GM12878 (cell line): Measurements from ENCODE around the gene SLC25A3. TPM values are rescaled to one million over a fixed set of nuclear protein-coding genes. Genes with fewer than 3 reads are reported as not detected.

Experiments
- ATAC-seq: fragments of 200-7000 bp; cut with Tn5 transposase; 3 replicates; pipeline ENCODE4 v1.9.1; 2020; ENCODE audit warnings: mild to moderate bottlenecking, moderate library complexity
- BruUV-seq: library from RNA; stranded (reverse); fragments of 400-500 nt; replicated peaks from 2 replicates; lab custom pipeline; 2021; lab: Mats Ljungman, UMichigan
- CTCF ChIA-PET: fragments of 300-600 bp; sonication (Branson Sonifier 250); formaldehyde crosslinking; extraction: SDS; loops from one replicate; lab custom pipeline; 2021; ENCODE audit warnings: inconsistent platforms; lab: Yijun Ruan, JAX
- POLR2A ChIA-PET: fragments of 350-600 bp; formaldehyde crosslinking; extraction: SDS; loops from one replicate; lab custom pipeline; 2021; ENCODE audit warnings: inconsistent platforms; lab: Charles Lee
- RAD21 ChIA-PET: fragments of 300-600 bp; sonication (Branson Sonifier 250); formaldehyde crosslinking; loops from one replicate; lab custom pipeline; 2023; ENCODE audit warnings: antibody characterized with exemption; ENCODE audit not compliant: unreplicated experiment; lab: Charles Lee
- SMC1A ChIA-PET: fragments of 300-600 bp; sonication (Branson Sonifier 250); formaldehyde crosslinking; loops from one replicate; lab custom pipeline; 2023; ENCODE audit not compliant: unreplicated experiment, uncharacterized antibody; lab: Charles Lee
- DNase-seq: peaks from one replicate; pipeline ENCODE4 v3.0.0-alpha.2; 2011; ENCODE audit warnings: low read depth, low spot score
- FAIRE-seq: peaks from 3 replicates; lab custom pipeline; 2011; peaks lifted over from hg19 to GRCh38; lab: Jason Lieb, UNC
- H2AFZ ChIP-seq: 2 replicates; pipeline ENCODE4 v1.6.0; 2011; ENCODE audit warnings: low read depth, low read length, control low read depth; ENCODE audit not compliant: control insufficient read depth
- H3K27ac ChIP-seq: 2 replicates; pipeline ENCODE4 v1.5.1; 2011; ENCODE audit warnings: control low read depth; ENCODE audit not compliant: control insufficient read depth, insufficient read depth
- H3K27me3 ChIP-seq, 2 experiments: replicated peaks in 1 of 2; 2 replicates each; pipeline versions ENCODE4 v1.6.0 to v1.6.1; 2011; ENCODE audit warnings: low read length in 1 of 2; ENCODE audit not compliant: control insufficient read depth in 2 of 2, insufficient read depth in 2 of 2
- H3K36me3 ChIP-seq, 2 experiments: 2 replicates each; pipeline ENCODE4 v1.5.1; 2011; ENCODE audit warnings: low read length in 1 of 2; ENCODE audit not compliant: control insufficient read depth in 2 of 2, insufficient read depth in 2 of 2
- H3K4me1 ChIP-seq: 2 replicates; pipeline ENCODE4 v1.6.1; 2011; ENCODE audit warnings: mild to moderate bottlenecking, low read length, moderate library complexity, mixed read lengths; ENCODE audit not compliant: control insufficient read depth, insufficient read depth
- H3K4me2 ChIP-seq: 2 replicates; pipeline ENCODE4 v1.6.0; 2011; ENCODE audit warnings: control low read depth; ENCODE audit not compliant: control insufficient read depth, insufficient read depth
- H3K4me3 ChIP-seq: fragments of 200-600 bp; sonication (generic); 2 replicates; pipeline ENCODE4 v1.5.1; 2016
- H3K79me2 ChIP-seq: 2 replicates; pipeline ENCODE4 v1.6.0; 2011; ENCODE audit warnings: low read length; ENCODE audit not compliant: control insufficient read depth, insufficient read depth
- H3K9ac ChIP-seq: 2 replicates; pipeline ENCODE4 v1.8.0; 2011; ENCODE audit warnings: low read length, control low read depth, mixed read lengths; ENCODE audit not compliant: control insufficient read depth, insufficient read depth
- H3K9me3 ChIP-seq: replicated peaks from 3 replicates; pipeline ENCODE4 v1.5.1; 2011; ENCODE audit warnings: mild to moderate bottlenecking, low read length; ENCODE audit not compliant: control insufficient read depth, insufficient read depth
- H4K20me1 ChIP-seq: 2 replicates; pipeline ENCODE4 v1.6.0; 2011; ENCODE audit not compliant: control insufficient read depth, insufficient read depth
- HDAC6 ChIP-seq: fragments of 200-600 bp; sonication (generic); IDR thresholded peaks from one replicate; pipeline ENCODE4 v1.8.0; 2017; ENCODE audit warnings: antibody characterized with exemption; ENCODE audit not compliant: unreplicated experiment
- PML ChIP-seq: IDR thresholded peaks from 2 replicates; pipeline ENCODE4 v1.6.1; 2012; ENCODE audit warnings: low read length, inconsistent platforms
- TARDBP ChIP-seq: IDR thresholded peaks from 2 replicates; pipeline ENCODE4 v1.6.1; 2016; ENCODE audit warnings: borderline replicate concordance
- WGBS: methylation state at CpG from one replicate; pipeline ENCODE4 v1.1.6; 2016; ENCODE audit warnings: low lambda C conversion rate; ENCODE audit not compliant: insufficient replicate concordance, insufficient coverage; ENCODE audit errors: missing lambda C conversion rate; 5-methylcytosine and 5-hydroxymethylcytosine counted together
- in situ Hi-C: fragments of 300-500 bp; cut with MboI; formaldehyde crosslinking; loops from 9 replicates; pipeline ENCODE4 v1.14.3; 2018; ENCODE audit warnings: mixed read lengths
- intact Hi-C: fragments of 100-400 bp; cut with micrococcal nuclease; formaldehyde crosslinking; loops from one replicate; pipeline ENCODE4 v1.14.2; 2022; ENCODE audit not compliant: unreplicated experiment
- polyA plus RNA-seq, 11 experiments: library from polyadenylated mRNA; depleted of rRNA in 4 of 11; unstranded in 6 of 11; stranded (reverse) in 5 of 11; fragments of >200 nt; fragmentation: Nextera tagmentation in 4 of 11; fragmentation: Illumina TruSeq in 1 of 11; extraction: Ambion mirVana in 4 of 11; extraction: Trizol in 1 of 11; gene quantifications; 1 replicate in 1 of 11; 2 replicates in 10 of 11; pipeline versions ENCODE4 v1.2.1 to v1.2.3, GENCODE V29; 2011 to 2016; ENCODE audit warnings: inconsistent platforms in 2 of 11, missing spikeins in 2 of 11, low read depth in 1 of 11
- total RNA-seq, 4 experiments: library from RNA; depleted of rRNA in 3 of 4; stranded (reverse); fragments of >200 nt in 3 of 4; fragmentation: Illumina TruSeq in 1 of 4; extraction: Trizol in 1 of 4; gene quantifications; 2 replicates each; pipeline versions ENCODE4 v1.2.1 to v1.2.3, GENCODE V29; 2013 to 2021
- TF ChIP-seq, protein P1 (sequence below): fragments of 450-650 bp; IDR thresholded peaks from 2 replicates; pipeline ENCODE4 v1.6.1; 2016; ENCODE audit warnings: mild to moderate bottlenecking
- TF ChIP-seq, protein P2 (sequence below): fragments of 450-650 bp; IDR thresholded peaks from 2 replicates; pipeline ENCODE4 v1.6.1; 2017; ENCODE audit warnings: antibody characterized with exemption, mild to moderate bottlenecking, moderate library complexity
- TF ChIP-seq, protein P3 (sequence below): fragments of 450-650 bp; formaldehyde crosslinking; IDR thresholded peaks from 2 replicates; pipeline ENCODE4 v1.5.0; 2022; ENCODE audit warnings: mild to moderate bottlenecking, missing genetic modification characterization
- TF ChIP-seq, protein P4 (sequence below): IDR thresholded peaks from 2 replicates; pipeline ENCODE4 v1.6.1; 2011; ENCODE audit warnings: borderline replicate concordance, low read depth, mild to moderate bottlenecking, moderate library complexity, low read length; ENCODE audit not compliant: insufficient read depth, poor library complexity, severe bottlenecking
- TF ChIP-seq, protein P5 (sequence below): fragments of 450-650 bp; IDR thresholded peaks from 2 replicates; pipeline ENCODE4 v1.6.1; 2018; ENCODE audit warnings: borderline replicate concordance, mild to moderate bottlenecking; ENCODE audit not compliant: partially characterized antibody

SLC25A3 gene
- total and polyA plus RNA-seq, 10 of the 15 experiments (the other 5 are each of a cell fraction or from before 2014, with no cell fraction given): 314 to 700 (median 589) TPM

DNA sequence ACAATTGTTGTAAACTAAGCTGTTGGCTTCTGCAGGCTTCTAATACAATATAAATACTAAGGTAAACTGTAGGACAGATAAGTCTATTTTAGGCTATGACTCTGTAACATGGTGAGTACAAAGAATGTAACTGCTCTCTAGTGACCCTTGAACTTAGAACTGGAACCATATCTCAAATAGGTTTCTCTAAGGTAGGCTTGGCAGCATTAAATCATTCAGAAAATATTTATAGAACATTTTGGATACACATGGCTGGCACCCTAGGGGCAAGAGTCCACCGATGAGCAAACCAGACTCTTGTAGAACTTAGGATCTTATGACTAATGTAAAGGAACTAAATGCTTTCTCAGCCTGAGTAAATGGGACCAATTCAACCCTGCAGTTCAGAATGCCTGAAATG is 19.4 kb upstream of the SLC25A3 start (continued):
- TF ChIP-seq, protein P1, sequence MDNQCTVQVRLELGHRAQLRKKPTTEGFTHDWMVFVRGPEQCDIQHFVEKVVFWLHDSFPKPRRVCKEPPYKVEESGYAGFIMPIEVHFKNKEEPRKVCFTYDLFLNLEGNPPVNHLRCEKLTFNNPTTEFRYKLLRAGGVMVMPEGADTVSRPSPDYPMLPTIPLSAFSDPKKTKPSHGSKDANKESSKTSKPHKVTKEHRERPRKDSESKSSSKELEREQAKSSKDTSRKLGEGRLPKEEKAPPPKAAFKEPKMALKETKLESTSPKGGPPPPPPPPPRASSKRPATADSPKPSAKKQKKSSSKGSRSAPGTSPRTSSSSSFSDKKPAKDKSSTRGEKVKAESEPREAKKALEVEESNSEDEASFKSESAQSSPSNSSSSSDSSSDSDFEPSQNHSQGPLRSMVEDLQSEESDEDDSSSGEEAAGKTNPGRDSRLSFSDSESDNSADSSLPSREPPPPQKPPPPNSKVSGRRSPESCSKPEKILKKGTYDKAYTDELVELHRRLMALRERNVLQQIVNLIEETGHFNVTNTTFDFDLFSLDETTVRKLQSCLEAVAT: no peak
- TF ChIP-seq, protein P2, sequence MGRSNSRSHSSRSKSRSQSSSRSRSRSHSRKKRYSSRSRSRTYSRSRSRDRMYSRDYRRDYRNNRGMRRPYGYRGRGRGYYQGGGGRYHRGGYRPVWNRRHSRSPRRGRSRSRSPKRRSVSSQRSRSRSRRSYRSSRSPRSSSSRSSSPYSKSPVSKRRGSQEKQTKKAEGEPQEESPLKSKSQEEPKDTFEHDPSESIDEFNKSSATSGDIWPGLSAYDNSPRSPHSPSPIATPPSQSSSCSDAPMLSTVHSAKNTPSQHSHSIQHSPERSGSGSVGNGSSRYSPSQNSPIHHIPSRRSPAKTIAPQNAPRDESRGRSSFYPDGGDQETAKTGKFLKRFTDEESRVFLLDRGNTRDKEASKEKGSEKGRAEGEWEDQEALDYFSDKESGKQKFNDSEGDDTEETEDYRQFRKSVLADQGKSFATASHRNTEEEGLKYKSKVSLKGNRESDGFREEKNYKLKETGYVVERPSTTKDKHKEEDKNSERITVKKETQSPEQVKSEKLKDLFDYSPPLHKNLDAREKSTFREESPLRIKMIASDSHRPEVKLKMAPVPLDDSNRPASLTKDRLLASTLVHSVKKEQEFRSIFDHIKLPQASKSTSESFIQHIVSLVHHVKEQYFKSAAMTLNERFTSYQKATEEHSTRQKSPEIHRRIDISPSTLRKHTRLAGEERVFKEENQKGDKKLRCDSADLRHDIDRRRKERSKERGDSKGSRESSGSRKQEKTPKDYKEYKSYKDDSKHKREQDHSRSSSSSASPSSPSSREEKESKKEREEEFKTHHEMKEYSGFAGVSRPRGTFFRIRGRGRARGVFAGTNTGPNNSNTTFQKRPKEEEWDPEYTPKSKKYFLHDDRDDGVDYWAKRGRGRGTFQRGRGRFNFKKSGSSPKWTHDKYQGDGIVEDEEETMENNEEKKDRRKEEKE: no peak

DNA sequence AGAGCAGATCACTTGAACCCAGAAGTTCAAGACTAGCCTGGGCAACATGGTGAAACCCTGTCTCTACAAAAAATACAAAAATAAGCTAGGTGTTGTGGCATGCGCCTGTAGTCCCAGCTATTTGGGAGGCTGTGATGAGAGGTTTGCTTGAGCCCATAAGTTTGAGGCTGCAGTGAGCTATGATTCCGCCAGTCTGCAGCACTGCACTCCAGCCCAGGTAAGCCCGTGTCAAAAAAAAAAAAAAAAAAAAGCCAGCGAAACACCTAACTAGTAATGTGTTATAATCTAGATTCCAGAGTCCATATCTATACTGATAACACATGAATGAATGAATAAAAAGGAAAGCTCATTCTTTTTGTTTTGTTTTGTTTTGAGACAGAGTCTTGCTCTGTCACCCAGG is 18.5 kb upstream of the SLC25A3 start:
- 73% methylated on average over 4 of the region's 4 CpGs for WGBS
- intact Hi-C loops (no loop called here), in situ Hi-C loops (no loop called here)
- Histone ChIP-seq H3K9me3 (no peaks in the 10 kb centered on the region), H3K36me3 (no peaks in the 10 kb centered on the region), H2AFZ (no peak overlapping the region), H3K4me1 (no peaks in the 10 kb centered on the region), H3K79me2 (no peaks in the 10 kb centered on the region), H4K20me1 (no peaks in the 10 kb centered on the region), H3K4me3 (no peak overlapping the region), H3K27ac (no peak overlapping the region), H3K27me3 (no peaks in the 10 kb centered on the region), H3K4me2 (no peak overlapping the region), H3K9ac (no peak overlapping the region)
- DNase-seq (no peak), FAIRE-seq (no peak), ATAC-seq (no peak)
- SMC1A ChIA-PET: interaction anchor here (1.0 to 1.5 kb wide), 3 partner anchors 8 to 19 kb away, joined by 3 to 7 read pairs (median 4); partner anchors contain the start of gene SLC25A3
- CTCF ChIA-PET: interaction anchor here (0.7 to 2.0 kb wide), 4 partner anchors 8 to 55 kb away, joined by 3 to 15 read pairs (median 3); no protein-coding TSS in a partner anchor
- BruUV-seq: no TSS peak
- POLR2A ChIA-PET: interaction anchor here (0.9 to 1.4 kb wide), 2 partner anchors 18 to 20 kb away, joined by 3 to 4 read pairs; no protein-coding TSS in a partner anchor
- RAD21 ChIA-PET: no interaction called here
- TF ChIP-seq HDAC6: no peak
- TF ChIP-seq, protein P3, sequence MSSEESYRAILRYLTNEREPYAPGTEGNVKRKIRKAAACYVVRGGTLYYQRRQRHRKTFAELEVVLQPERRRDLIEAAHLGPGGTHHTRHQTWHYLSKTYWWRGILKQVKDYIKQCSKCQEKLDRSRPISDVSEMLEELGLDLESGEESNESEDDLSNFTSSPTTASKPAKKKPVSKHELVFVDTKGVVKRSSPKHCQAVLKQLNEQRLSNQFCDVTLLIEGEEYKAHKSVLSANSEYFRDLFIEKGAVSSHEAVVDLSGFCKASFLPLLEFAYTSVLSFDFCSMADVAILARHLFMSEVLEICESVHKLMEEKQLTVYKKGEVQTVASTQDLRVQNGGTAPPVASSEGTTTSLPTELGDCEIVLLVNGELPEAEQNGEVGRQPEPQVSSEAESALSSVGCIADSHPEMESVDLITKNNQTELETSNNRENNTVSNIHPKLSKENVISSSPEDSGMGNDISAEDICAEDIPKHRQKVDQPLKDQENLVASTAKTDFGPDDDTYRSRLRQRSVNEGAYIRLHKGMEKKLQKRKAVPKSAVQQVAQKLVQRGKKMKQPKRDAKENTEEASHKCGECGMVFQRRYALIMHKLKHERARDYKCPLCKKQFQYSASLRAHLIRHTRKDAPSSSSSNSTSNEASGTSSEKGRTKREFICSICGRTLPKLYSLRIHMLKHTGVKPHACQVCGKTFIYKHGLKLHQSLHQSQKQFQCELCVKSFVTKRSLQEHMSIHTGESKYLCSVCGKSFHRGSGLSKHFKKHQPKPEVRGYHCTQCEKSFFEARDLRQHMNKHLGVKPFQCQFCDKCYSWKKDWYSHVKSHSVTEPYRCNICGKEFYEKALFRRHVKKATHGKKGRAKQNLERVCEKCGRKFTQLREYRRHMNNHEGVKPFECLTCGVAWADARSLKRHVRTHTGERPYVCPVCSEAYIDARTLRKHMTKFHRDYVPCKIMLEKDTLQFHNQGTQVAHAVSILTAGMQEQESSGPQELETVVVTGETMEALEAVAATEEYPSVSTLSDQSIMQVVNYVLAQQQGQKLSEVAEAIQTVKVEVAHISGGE: no peak
- TF ChIP-seq, protein P4, sequence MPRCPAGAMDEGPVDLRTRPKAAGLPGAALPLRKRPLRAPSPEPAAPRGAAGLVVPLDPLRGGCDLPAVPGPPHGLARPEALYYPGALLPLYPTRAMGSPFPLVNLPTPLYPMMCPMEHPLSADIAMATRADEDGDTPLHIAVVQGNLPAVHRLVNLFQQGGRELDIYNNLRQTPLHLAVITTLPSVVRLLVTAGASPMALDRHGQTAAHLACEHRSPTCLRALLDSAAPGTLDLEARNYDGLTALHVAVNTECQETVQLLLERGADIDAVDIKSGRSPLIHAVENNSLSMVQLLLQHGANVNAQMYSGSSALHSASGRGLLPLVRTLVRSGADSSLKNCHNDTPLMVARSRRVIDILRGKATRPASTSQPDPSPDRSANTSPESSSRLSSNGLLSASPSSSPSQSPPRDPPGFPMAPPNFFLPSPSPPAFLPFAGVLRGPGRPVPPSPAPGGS: no peak
- TF ChIP-seq PML: no peak
- no peak for TF ChIP-seq TARDBP
- TF ChIP-seq, protein P5, sequence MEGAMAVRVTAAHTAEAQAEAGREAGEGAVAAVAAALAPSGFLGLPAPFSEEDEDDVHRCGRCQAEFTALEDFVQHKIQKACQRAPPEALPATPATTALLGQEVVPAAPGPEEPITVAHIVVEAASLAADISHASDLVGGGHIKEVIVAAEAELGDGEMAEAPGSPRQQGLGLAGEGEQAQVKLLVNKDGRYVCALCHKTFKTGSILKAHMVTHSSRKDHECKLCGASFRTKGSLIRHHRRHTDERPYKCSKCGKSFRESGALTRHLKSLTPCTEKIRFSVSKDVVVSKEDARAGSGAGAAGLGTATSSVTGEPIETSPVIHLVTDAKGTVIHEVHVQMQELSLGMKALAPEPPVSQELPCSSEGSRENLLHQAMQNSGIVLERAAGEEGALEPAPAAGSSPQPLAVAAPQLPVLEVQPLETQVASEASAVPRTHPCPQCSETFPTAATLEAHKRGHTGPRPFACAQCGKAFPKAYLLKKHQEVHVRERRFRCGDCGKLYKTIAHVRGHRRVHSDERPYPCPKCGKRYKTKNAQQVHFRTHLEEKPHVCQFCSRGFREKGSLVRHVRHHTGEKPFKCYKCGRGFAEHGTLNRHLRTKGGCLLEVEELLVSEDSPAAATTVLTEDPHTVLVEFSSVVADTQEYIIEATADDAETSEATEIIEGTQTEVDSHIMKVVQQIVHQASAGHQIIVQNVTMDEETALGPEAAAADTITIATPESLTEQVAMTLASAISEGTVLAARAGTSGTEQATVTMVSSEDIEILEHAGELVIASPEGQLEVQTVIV: no peak
